ENCODE results near the gene ALK.

Gene ALK

GRCh38 chr2:29749843-29750242 lies 171.5 kb downstream of the ALK start:
- no peak for DNase-seq

GRCh38 chr2:29749041-29749440 lies 172.3 kb downstream of the ALK start:
- no peak for DNase-seq

GRCh38 chr2:29747786-29748470 lies 173.5 kb downstream of the ALK start:
- no peak for DNase-seq

DNA sequence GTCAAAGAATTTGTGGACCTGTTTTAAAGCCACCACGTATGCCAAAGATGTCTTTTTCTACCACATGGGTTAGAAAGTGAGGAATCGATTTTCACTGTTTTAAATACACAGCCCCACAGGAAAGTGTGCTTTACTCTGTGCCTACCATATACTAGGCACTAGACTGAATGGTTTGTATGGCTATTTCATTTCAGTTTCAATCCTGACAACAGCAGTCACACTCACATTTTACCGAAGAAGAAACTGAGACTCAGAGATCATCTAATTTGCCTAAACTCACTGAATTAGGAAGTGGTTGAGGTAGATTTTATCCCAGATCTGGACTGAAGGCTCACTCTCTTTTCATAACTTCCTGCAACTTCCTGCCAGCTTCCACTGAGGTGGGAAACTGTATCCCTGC lies 176.4 kb downstream of the ALK start:
- no peak for DNase-seq

- no peak for DNase-seq
Observed at GRCh38 chr2:29743516-29743915, 177.9 kb downstream of the ALK start.

DNA sequence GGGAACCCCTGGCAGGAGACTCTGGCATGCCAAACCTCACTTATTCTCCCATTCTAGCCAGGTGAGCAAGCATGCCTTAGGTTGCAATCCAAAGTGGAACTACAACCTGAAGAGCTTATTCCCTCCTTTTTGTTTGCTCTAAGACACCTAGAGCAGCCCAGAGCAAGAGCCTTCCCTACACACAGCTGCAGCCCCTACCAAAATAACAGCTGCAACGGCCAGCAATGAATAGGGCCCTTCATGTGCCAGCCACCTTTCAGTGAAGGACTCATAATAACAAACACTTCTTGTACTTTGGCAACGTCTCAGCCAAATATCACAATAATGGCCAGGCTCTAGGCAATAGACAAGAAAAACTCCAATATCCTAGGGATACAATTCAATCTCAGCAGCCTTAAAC lies 178.7 kb downstream of the ALK start:
- no peak for DNase-seq

DNA sequence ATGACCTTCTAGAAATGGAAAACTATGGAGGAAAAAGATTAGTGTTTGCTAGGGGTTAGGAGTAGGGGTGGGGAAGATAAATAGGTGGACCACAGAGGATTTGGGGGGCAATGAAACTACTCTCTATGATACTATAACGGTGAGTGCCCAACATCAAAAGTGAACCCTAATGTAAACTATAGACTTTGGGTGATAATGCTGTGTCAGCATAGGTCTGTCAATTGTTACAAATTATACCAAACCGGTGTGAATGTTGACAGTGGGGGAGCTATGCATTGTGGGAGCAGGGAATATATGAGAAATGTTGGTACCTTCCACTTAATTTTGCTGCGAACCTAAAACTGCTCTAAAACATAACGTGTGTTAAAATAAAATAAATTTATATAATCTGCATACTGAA lies 180.3 kb downstream of the ALK start:
- no peak for DNase-seq

- DNase-seq: no peak
Observed at GRCh38 chr2:29733965-29734364, 187.4 kb downstream of the ALK start.

- no peak for DNase-seq
Observed at GRCh38 chr2:29733213-29733612, 188.2 kb downstream of the ALK start.

- DNase-seq: no peak
Observed at GRCh38 chr2:29731948-29732347, 189.4 kb downstream of the ALK start.

DNA sequence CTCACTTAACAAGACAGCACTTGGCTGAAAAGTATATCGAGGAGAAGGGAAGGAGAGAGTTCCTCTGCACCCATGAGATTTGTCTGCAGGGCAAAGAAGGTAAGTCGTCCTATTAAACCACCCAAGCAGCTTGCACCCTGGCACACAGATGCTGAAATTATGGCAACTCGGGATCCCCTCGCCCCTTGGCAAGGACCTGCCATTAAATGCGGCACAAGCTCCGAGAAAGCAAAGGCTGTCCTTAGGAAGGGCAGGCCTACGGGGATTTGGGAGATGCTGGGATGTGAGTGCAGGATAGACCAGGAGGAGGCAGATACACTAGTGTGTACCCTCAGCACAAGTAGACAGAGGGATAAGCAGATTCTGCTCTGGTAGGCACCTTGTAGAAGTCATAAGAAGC lies 191.5 kb downstream of the ALK start:
- no peak for DNase-seq

GRCh38 chr2:29729401-29729800 lies 192.0 kb downstream of the ALK start:
- DNase-seq: no peak

DNA sequence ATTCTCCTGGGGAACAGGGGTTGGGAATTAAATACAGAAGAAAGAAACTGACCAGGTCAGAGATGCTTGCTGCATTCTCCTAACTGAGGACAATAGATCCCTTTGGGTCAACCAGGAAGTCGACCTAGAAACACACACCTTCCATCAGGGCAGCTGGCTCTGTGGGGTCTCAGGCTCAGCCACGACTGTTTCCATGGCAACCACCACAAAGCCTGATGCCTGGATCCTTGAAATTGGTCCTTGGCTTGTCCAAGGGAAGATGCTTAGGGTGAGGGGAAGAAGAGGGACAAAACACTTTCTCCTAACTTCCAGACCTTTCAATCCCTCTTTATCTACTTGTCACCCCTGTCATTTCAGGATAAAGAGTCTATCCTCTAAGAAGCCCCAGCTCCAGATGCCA lies 194.4 kb downstream of the ALK start:
- DNase-seq: no peak

DNA sequence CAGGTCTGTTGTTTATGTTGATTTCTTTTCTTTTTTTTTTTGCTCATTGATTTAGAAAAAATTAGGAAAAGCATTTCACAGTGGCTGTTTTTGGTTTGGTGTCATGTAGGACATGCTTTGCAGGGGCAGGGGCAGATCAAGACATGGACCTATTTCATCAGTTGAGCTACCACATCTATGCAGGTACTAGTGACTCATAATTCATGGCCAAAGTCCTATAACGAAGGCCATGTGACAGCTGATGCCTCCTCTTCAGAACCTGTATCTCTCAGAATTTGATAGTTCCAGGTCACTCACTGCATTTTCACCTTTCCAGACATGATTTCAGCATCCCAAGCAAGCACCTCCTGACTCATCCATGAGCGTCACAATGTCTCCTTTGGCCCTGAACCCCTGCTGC lies 195.8 kb downstream of the ALK start:
- no peak for DNase-seq

DNA sequence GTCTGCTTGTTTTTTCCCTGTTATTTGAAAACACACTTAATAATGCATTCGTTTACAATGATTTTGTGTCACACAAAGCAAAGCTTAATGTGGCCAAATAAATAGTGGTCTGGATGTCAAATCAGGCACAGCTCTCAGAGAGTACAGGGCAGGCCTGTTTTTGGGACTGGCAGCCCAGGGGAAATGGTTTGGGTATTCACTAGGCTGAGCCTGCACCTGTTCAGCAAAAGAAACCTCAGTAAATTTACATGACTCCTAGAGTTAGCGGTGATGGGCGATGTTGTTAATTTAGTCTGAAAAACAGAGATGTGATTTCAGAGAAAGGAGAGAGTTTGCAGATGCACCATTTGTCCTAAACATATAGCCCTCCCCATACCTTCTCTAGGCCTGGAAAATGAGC lies 197.1 kb downstream of the ALK start:
- DNase-seq: no peak

DNA sequence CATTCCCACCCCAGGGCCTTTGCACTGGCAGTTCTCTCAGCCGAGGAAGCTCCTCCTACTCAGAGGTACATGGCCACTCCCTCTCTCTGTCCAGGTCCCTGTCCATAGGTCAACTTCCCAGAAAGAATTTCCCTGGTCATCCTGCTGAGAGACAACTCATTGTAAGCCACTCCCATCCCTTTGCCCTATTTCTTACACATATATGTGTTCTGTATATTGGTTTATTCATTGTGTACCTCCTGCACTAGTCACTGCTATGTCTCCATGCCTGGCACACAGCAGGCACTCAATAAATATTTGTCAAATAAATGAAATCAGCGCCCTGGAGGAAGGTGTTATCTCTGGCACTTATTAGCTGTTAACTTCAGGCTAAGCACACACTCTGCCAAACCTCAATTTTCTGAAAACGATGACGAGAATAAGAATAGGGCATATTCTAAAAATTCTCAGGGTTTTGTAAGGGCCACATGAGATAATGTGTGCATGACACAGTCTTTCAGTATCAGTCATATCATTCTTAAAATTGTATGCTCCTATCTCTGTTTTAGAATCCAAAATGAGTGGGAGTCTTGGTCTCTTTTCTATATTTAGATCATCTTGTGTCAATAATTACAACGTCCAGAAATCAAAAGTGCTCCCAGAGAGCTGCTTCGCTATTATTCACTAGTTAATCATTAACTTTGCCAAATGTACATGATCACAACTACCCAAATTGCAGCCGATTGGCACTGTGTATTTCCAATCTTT lies 198.0 kb downstream of the ALK start:
- no peak for DNase-seq

- no peak for DNase-seq
Observed at GRCh38 chr2:29719639-29720038, 201.7 kb downstream of the ALK start.

GRCh38 chr2:29718076-29718686 lies 203.2 kb downstream of the ALK start:
- no peak for DNase-seq

DNA sequence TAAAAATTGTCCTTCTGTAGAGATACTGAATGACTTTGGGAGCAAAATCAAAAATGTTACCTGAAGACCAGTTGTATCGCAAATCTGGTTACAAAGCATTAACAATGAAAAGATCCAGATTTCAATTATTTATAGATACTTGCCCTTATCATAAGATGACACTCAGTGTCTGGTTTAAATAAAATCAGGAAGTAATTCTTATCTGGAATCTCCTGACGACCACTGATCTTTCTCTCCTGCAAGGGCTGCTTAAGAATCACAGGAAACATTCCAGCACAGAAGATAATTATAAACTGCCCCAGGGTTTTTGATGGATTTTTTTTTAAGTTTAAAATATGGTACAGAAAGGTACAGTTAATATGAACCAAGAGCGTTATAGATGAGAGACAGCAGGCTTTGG lies 205.7 kb downstream of the ALK start:
- no peak for DNase-seq

- no peak for DNase-seq
Observed at GRCh38 chr2:29714333-29714732, 207.1 kb downstream of the ALK start.

- DNase-seq: no peak
Observed at GRCh38 chr2:29706171-29706720, 215.1 kb downstream of the ALK start.

- DNase-seq: no peak
Observed at GRCh38 chr2:29705616-29706015, 215.8 kb downstream of the ALK start.

DNA sequence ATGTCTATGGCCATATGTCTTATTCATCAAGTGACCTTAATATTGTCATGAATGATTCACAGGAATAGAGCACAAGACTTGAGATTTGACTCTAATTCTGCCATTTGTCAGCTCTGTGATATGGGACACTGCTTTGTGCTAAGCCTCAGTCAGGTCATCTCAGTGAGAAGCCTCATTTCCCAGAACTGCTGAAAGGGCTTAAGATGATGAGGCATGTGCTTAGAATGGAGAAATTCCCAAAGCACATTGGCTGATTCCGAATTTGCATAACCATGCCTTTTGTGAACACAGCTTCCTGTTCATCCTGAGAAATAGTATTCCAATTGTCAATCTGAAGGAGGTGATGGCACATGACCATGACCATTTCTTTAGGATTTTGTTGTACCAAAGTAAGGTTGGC lies 218.1 kb downstream of the ALK start:
- DNase-seq: no peak

GRCh38 chr2:29702276-29702675 lies 219.1 kb downstream of the ALK start:
- DNase-seq: no peak
